MM.1S (cell line): ENCODE measurements around the gene EIF2B4.

Source experiments
- DNase-seq: peaks from one replicate; pipeline ENCODE4 v3.0.0-alpha.2; 2015
- H2AFZ ChIP-seq: fragments of 300-600 bp; sonication (generic); 2 replicates; pipeline ENCODE4 v1.6.0; 2016; ENCODE audit warnings: antibody characterized with exemption, low read length
- H3F3A ChIP-seq: fragments of 300-600 bp; sonication (generic); 2 replicates; pipeline ENCODE4 v1.6.1; 2016; ENCODE audit warnings: mild to moderate bottlenecking, antibody characterized with exemption, low read length, moderate library complexity, mixed read lengths; ENCODE audit not compliant: insufficient read depth
- H3K27ac ChIP-seq: fragments of 300-600 bp; sonication (generic); 2 replicates; pipeline ENCODE4 v1.5.1; 2016; ENCODE audit warnings: mild to moderate bottlenecking, low read length
- H3K27me3 ChIP-seq: fragments of 300-600 bp; sonication (generic); replicated peaks from 2 replicates; pipeline ENCODE4 v1.6.0; 2016; ENCODE audit warnings: low read length; ENCODE audit not compliant: insufficient read depth
- H3K36me3 ChIP-seq: fragments of 300-600 bp; sonication (generic); replicated peaks from 2 replicates; pipeline ENCODE4 v1.6.1; 2016; ENCODE audit warnings: mild to moderate bottlenecking, low read length, mixed read lengths; ENCODE audit not compliant: insufficient read depth
- H3K4me1 ChIP-seq: fragments of 300-600 bp; sonication (generic); 2 replicates; pipeline ENCODE4 v1.6.1; 2016; ENCODE audit warnings: low read length, mixed read lengths
- H3K4me2 ChIP-seq: fragments of 300-600 bp; sonication (generic); 2 replicates; pipeline ENCODE4 v1.6.0; 2016; ENCODE audit warnings: low read depth, low read length
- H3K4me3 ChIP-seq: fragments of 300-600 bp; sonication (generic); 2 replicates; pipeline ENCODE4 v1.5.1; 2016; ENCODE audit warnings: low read length, mixed read lengths
- H3K79me2 ChIP-seq: fragments of 300-600 bp; sonication (generic); 2 replicates; pipeline ENCODE4 v1.6.1; 2016; ENCODE audit warnings: mixed run types, low read length, mixed read lengths
- H3K9ac ChIP-seq: fragments of 300-600 bp; sonication (generic); 2 replicates; pipeline ENCODE4 v1.6.1; 2016; ENCODE audit warnings: low read length, mixed read lengths
- H3K9me2 ChIP-seq: fragments of 300-600 bp; sonication (generic); replicated peaks from 2 replicates; pipeline ENCODE4 v1.6.1; 2016; ENCODE audit warnings: mild to moderate bottlenecking, low read length, mixed read lengths; ENCODE audit not compliant: insufficient read depth
- H3K9me3 ChIP-seq: fragments of 300-600 bp; sonication (generic); replicated peaks from 2 replicates; pipeline ENCODE4 v1.6.1; 2016; ENCODE audit warnings: mild to moderate bottlenecking, low read length, mixed read lengths; ENCODE audit not compliant: insufficient read depth
- H4K20me1 ChIP-seq: fragments of 300-600 bp; sonication (generic); 2 replicates; pipeline ENCODE4 v1.6.1; 2016; ENCODE audit warnings: mild to moderate bottlenecking, low read length, moderate library complexity, mixed read lengths; ENCODE audit not compliant: insufficient read depth
- EZH2 ChIP-seq: fragments of 300-600 bp; sonication (generic); optimal IDR thresholded peaks from 2 replicates; pipeline ENCODE3; 2017; ENCODE audit warnings: low read depth, mild to moderate bottlenecking, antibody characterized with exemption, low read length, mixed read lengths
- EZH2phosphoT487 ChIP-seq: fragments of 300-600 bp; sonication (generic); IDR thresholded peaks from 2 replicates; pipeline ENCODE4 v1.6.1; 2018; ENCODE audit warnings: antibody characterized with exemption, low read length
- TF ChIP-seq, protein P1 (sequence below): fragments of 300-600 bp; sonication (generic); IDR thresholded peaks from 2 replicates; pipeline ENCODE4 v1.5.1; 2016; ENCODE audit warnings: antibody characterized with exemption, low read length, mixed read lengths

Gene EIF2B4

GRCh38 chr2:27370026-27370815 lies at the start of gene EIF2B4, which contains the start of gene SNX17:
Gene EIF2B4, minus strand, starts transcription at chr2:27370338. Its CDS starts 24 bp downstream, at chr2:27370314.
Gene SNX17, plus strand, starts transcription at chr2:27370616. Its CDS starts 128 bp downstream, at chr2:27370744.
- DNase-seq = peak; percentile 99
- Histone ChIP-seq H3K27me3 (no peaks in the 10 kb centered on the region), H3K9ac (peak within 1 kb of the TSS; percentile 97), H3K4me1 (peaks cover 9% of the 10 kb centered on the region; the same call in 1 of the 2 replicates), H3K4me3 (peak within 1 kb of the TSS; percentile 98), H3K36me3 (no peaks in the 10 kb centered on the region; the same call in 1 of the 2 replicates), H4K20me1 (no peaks in the 10 kb centered on the region), H3K27ac (peak within 1 kb of the TSS; percentile 68), H3K9me2 (no peaks in the 10 kb centered on the region), H2AFZ (peak within 1 kb of the TSS; percentile 83), H3K4me2 (peak within 1 kb of the TSS; percentile 82), H3F3A (peaks cover 4% of the 10 kb centered on the region; the same call in 1 of the 2 replicates), H3K79me2 (peaks cover 56% of the 10 kb centered on the region), H3K9me3 (no peaks in the 10 kb centered on the region)
- no peak for TF ChIP-seq EZH2
- TF ChIP-seq, protein P1, sequence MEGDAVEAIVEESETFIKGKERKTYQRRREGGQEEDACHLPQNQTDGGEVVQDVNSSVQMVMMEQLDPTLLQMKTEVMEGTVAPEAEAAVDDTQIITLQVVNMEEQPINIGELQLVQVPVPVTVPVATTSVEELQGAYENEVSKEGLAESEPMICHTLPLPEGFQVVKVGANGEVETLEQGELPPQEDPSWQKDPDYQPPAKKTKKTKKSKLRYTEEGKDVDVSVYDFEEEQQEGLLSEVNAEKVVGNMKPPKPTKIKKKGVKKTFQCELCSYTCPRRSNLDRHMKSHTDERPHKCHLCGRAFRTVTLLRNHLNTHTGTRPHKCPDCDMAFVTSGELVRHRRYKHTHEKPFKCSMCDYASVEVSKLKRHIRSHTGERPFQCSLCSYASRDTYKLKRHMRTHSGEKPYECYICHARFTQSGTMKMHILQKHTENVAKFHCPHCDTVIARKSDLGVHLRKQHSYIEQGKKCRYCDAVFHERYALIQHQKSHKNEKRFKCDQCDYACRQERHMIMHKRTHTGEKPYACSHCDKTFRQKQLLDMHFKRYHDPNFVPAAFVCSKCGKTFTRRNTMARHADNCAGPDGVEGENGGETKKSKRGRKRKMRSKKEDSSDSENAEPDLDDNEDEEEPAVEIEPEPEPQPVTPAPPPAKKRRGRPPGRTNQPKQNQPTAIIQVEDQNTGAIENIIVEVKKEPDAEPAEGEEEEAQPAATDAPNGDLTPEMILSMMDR = peak; percentile 79

DNA sequence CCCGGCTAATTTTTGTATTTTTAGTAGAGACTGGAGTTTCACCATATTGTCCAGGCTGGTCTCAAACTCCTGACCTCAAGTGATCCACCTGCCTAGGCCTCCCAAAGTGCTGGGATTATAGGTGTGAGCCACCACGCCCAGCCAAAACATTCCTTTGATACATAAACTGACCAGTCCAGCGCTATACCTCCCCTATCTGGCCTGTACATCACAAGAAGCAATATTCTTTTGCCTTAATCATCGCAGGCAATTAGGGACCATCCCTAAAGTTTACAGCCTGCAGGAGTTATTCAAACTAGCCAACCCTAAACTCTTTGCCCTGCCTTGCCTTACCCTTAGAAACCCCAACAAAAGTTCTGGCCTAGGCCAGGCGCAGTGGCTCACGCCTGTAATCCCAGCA lies 46.0 kb upstream of the EIF2B4 start:
- TF ChIP-seq, protein P1 = no peak
- TF ChIP-seq EZH2phosphoT487 (no peak), EZH2 (no peak)
- no peaks in the 10 kb centered on the region for H3F3A ChIP-seq
- H3K4me1 ChIP-seq = no peaks in the 10 kb centered on the region
- H3K79me2 ChIP-seq = no peaks in the 10 kb centered on the region
- no peaks in the 10 kb centered on the region for H3K9me3 ChIP-seq
- no peaks in the 10 kb centered on the region for H3K36me3 ChIP-seq
- no peak overlapping the region for H3K27ac ChIP-seq
- no peak overlapping the region for H2AFZ ChIP-seq
- no peak overlapping the region for H3K4me2 ChIP-seq
- no peaks in the 10 kb centered on the region for H3K27me3 ChIP-seq
- H4K20me1 ChIP-seq = no peaks in the 10 kb centered on the region
- H3K9ac ChIP-seq = no peak overlapping the region
- no peak overlapping the region for H3K4me3 ChIP-seq
- no peaks in the 10 kb centered on the region for H3K9me2 ChIP-seq
- no peak for DNase-seq

- Histone ChIP-seq H3K4me3 (no peak overlapping the region), H3K9ac (no peak overlapping the region), H3K79me2 (peaks cover 18% of the 10 kb centered on the region), H3K9me2 (no peaks in the 10 kb centered on the region), H3K4me2 (no peak overlapping the region), H3K27ac (no peak overlapping the region), H4K20me1 (peaks cover 1% of the 10 kb centered on the region; the same call in 1 of the 2 replicates), H3F3A (peaks cover 14% of the 10 kb centered on the region; the same call in 1 of the 2 replicates), H3K27me3 (no peaks in the 10 kb centered on the region), H3K36me3 (0 out of 2 replicates have a peak, but pooled peaks cover under 1% of the 10 kb centered on the region), H3K9me3 (no peaks in the 10 kb centered on the region), H2AFZ (no peak overlapping the region), H3K4me1 (peaks cover 8% of the 10 kb centered on the region)
- no peak for DNase-seq
- TF ChIP-seq, protein P1 = no peak
- no peak for TF ChIP-seq EZH2phosphoT487
- no peak for TF ChIP-seq EZH2
Measured at GRCh38 chr2:27412419-27413152, 42.4 kb upstream of the EIF2B4 start.
